Caco-2 (cell line): ENCODE data around the gene SVOP. TPM values are rescaled to one million over a fixed set of nuclear protein-coding genes. Genes with fewer than 3 reads are reported as not detected.

Experiments
- BruUV-seq: library from RNA; stranded (reverse); fragments of 400-500 nt; replicated peaks from 2 replicates; lab custom pipeline; 2021; lab: Mats Ljungman, UMichigan
- CTCF ChIA-PET: fragments of 300-600 bp; sonication (Branson Sonifier 250); formaldehyde crosslinking; loops from one replicate; lab custom pipeline; 2022; ENCODE audit warnings: antibody characterized with exemption; lab: Charles Lee
- POLR2A ChIA-PET: fragments of 300-600 bp; sonication (Branson Sonifier 250); formaldehyde crosslinking; loops from one replicate; lab custom pipeline; 2022; ENCODE audit warnings: antibody characterized with exemption; lab: Charles Lee
- DNase-seq, 2 experiments: peaks; one replicate each; pipeline versions ENCODE4 v3.0.0 to v3.0.0-alpha.2; 2020 to 2022
- H3K27me3 ChIP-seq: replicated peaks from 2 replicates; pipeline ENCODE4 v1.6.0; 2011; ENCODE audit warnings: low read length; ENCODE audit not compliant: control insufficient read depth, insufficient read depth
- H3K36me3 ChIP-seq: 2 replicates; pipeline ENCODE4 v1.5.1; 2011; ENCODE audit warnings: low read length; ENCODE audit not compliant: control insufficient read depth, insufficient read depth
- H3K4me1 ChIP-seq: fragments of 250-450 bp; sonication (Bioruptor Pico); 2 replicates; pipeline ENCODE4 v1.5.1; 2020; ENCODE audit warnings: mild to moderate bottlenecking
- H3K4me3 ChIP-seq: 2 replicates; pipeline ENCODE4 v1.5.1; 2011; ENCODE audit warnings: low read depth, mild to moderate bottlenecking, control low read depth, low read length
- H3K9me3 ChIP-seq: fragments of 250-450 bp; sonication (Bioruptor Pico); 2 replicates; pipeline ENCODE4 v1.5.1; 2020; ENCODE audit warnings: mild to moderate bottlenecking, moderate library complexity
- H3K27ac Mint-ChIP-seq: one replicate; pipeline ENCODE4 v1.8.0; 2022; ENCODE audit warnings: mixed read lengths; ENCODE audit not compliant: unreplicated experiment
- H3K27me3 Mint-ChIP-seq: one replicate; pipeline ENCODE4 v1.8.0; 2022; ENCODE audit warnings: mixed read lengths; ENCODE audit not compliant: insufficient read depth, unreplicated experiment
- H3K36me3 Mint-ChIP-seq: one replicate; pipeline ENCODE4 v1.8.0; 2022; ENCODE audit warnings: mild to moderate bottlenecking, mixed read lengths; ENCODE audit not compliant: insufficient read depth, unreplicated experiment
- H3K4me1 Mint-ChIP-seq: one replicate; pipeline ENCODE4 v1.8.0; 2022; ENCODE audit warnings: low read depth, mixed read lengths; ENCODE audit not compliant: unreplicated experiment
- H3K4me3 Mint-ChIP-seq: one replicate; pipeline ENCODE4 v1.8.0; 2022; ENCODE audit warnings: mild to moderate bottlenecking, moderate library complexity, mixed read lengths; ENCODE audit not compliant: unreplicated experiment
- H3K9me3 Mint-ChIP-seq: one replicate; pipeline ENCODE4 v1.8.0; 2022; ENCODE audit warnings: mixed read lengths; ENCODE audit not compliant: unreplicated experiment
- CTCF ChIP-seq, 2 experiments: fragments of 200-600 bp in 1 of 2; IDR thresholded peaks; 1 replicate in 1 of 2; 2 replicates in 1 of 2; pipeline versions ENCODE4 v1.5.1 to v1.8.0; 2011 to 2022; ENCODE audit warnings: antibody characterized with exemption in 1 of 2, control low read depth in 1 of 2, inconsistent platforms in 1 of 2, low read depth in 1 of 2, low read length in 1 of 2, mild to moderate bottlenecking in 1 of 2, moderate library complexity in 1 of 2; ENCODE audit not compliant: insufficient read depth in 1 of 2, severe bottlenecking in 1 of 2, unreplicated experiment in 1 of 2
- intact Hi-C: fragments of 100-400 bp; cut with micrococcal nuclease; formaldehyde crosslinking; loops from one replicate; pipeline ENCODE4 v1.10.0; 2022; ENCODE audit not compliant: unreplicated experiment
- total RNA-seq: library from RNA; stranded (reverse); gene quantifications from 2 replicates; pipeline ENCODE4 v1.2.3, GENCODE V29; 2022

SVOP gene
- total RNA-seq, 1 experiment from 2014 or later = 0.09 TPM

GRCh38 chr12:108975024-108975593, 45.8 kb downstream of the SVOP start:
- intact Hi-C loops = no loop called here
- no peak overlapping the region for H3K4me3 ChIP-seq
- H3K36me3 Mint-ChIP-seq = no peaks in the 10 kb centered on the region
- ChIA-PET POLR2A (no interaction called here), CTCF (no interaction called here)
- H3K36me3 ChIP-seq = no peaks in the 10 kb centered on the region
- no peak for TF ChIP-seq CTCF (IDR thresholded peaks at IDR 0.05; ENCODE audit: insufficient read depth in 1 of 2, low read depth in 1 of 2, low read length in 1 of 2, severe bottlenecking in 1 of 2, unreplicated experiment in 1 of 2)
- no TSS peak for BruUV-seq
- H3K4me3 Mint-ChIP-seq = no peak overlapping the region
- no peaks in the 10 kb centered on the region for H3K9me3 ChIP-seq
- no peaks in the 10 kb centered on the region for H3K4me1 Mint-ChIP-seq
- no peak for DNase-seq
- no peak overlapping the region for H3K27ac Mint-ChIP-seq
- no peaks in the 10 kb centered on the region for H3K4me1 ChIP-seq
- no peaks in the 10 kb centered on the region for H3K27me3 Mint-ChIP-seq
- H3K27me3 ChIP-seq = no peaks in the 10 kb centered on the region
- no peaks in the 10 kb centered on the region for H3K9me3 Mint-ChIP-seq

- H3K27me3 Mint-ChIP-seq = no peaks in the 10 kb centered on the region
- Histone ChIP-seq H3K27me3 (no peaks in the 10 kb centered on the region), H3K4me3 (no peak overlapping the region), H3K4me1 (no peaks in the 10 kb centered on the region), H3K36me3 (no peaks in the 10 kb centered on the region), H3K9me3 (no peaks in the 10 kb centered on the region)
- ChIA-PET POLR2A (no interaction called here), CTCF (no interaction called here)
- BruUV-seq = no TSS peak
- H3K36me3 Mint-ChIP-seq = no peaks in the 10 kb centered on the region
- H3K27ac Mint-ChIP-seq = no peak overlapping the region
- TF ChIP-seq CTCF (IDR thresholded peaks at IDR 0.05; ENCODE audit: insufficient read depth in 1 of 2, low read depth in 1 of 2, low read length in 1 of 2, severe bottlenecking in 1 of 2, unreplicated experiment in 1 of 2) = no peak
- H3K4me3 Mint-ChIP-seq = no peak overlapping the region
- DNase-seq = no peak
- no peaks in the 10 kb centered on the region for H3K4me1 Mint-ChIP-seq
- intact Hi-C loops = no loop called here
- no peaks in the 10 kb centered on the region for H3K9me3 Mint-ChIP-seq
Measured at GRCh38 chr12:108973629-108974152, 47.2 kb downstream of the SVOP start.

- no peak overlapping the region for H3K4me3 Mint-ChIP-seq
- intact Hi-C loops = no loop called here
- CTCF ChIA-PET = no interaction called here
- no peak overlapping the region for H3K27ac Mint-ChIP-seq
- H3K9me3 Mint-ChIP-seq = no peaks in the 10 kb centered on the region
- no peak for TF ChIP-seq CTCF (IDR thresholded peaks at IDR 0.05; ENCODE audit: insufficient read depth in 1 of 2, low read depth in 1 of 2, low read length in 1 of 2, severe bottlenecking in 1 of 2, unreplicated experiment in 1 of 2)
- Histone ChIP-seq H3K4me1 (no peaks in the 10 kb centered on the region), H3K4me3 (no peak overlapping the region), H3K36me3 (no peaks in the 10 kb centered on the region), H3K9me3 (no peaks in the 10 kb centered on the region), H3K27me3 (no peaks in the 10 kb centered on the region)
- H3K4me1 Mint-ChIP-seq = no peaks in the 10 kb centered on the region
- DNase-seq = no peak
- H3K27me3 Mint-ChIP-seq = no peaks in the 10 kb centered on the region
- POLR2A ChIA-PET = no interaction called here
- H3K36me3 Mint-ChIP-seq = no peaks in the 10 kb centered on the region
- no TSS peak for BruUV-seq
Measured at GRCh38 chr12:108972358-108972757, 48.5 kb downstream of the SVOP start.
